PFSK-1 (cell line): ENCODE data around the gene AKAP13.

Source experiments
- FOXP2 ChIP-seq: optimal IDR thresholded peaks from 2 replicates; pipeline ENCODE3; 2011; ENCODE audit warnings: borderline replicate concordance, control low read depth, inconsistent platforms; ENCODE audit not compliant: insufficient read depth; ENCODE audit errors: extremely low read length, extremely low read depth
- POLR2AphosphoS5 ChIP-seq: IDR thresholded peaks from 2 replicates; pipeline ENCODE4 v1.6.1; 2012; ENCODE audit warnings: low read depth, mild to moderate bottlenecking, control low read depth, low read length, moderate library complexity
- REST ChIP-seq, 2 experiments: IDR thresholded peaks; 2 replicates each; pipeline versions ENCODE4 v1.6.1 to v1.8.0; 2011 to 2012; ENCODE audit warnings: low read depth in 2 of 2, low read length in 2 of 2, control low read depth in 1 of 2, inconsistent platforms in 1 of 2, mild to moderate bottlenecking in 1 of 2, moderate library complexity in 1 of 2; ENCODE audit not compliant: insufficient read depth in 1 of 2
- SIN3A ChIP-seq: IDR thresholded peaks from 2 replicates; pipeline ENCODE4 v1.6.1; 2012; ENCODE audit warnings: mild to moderate bottlenecking, low read length, moderate library complexity, borderline replicate concordance; ENCODE audit not compliant: insufficient read depth
- TAF1 ChIP-seq: IDR thresholded peaks from 2 replicates; pipeline ENCODE4 v1.6.1; 2012; ENCODE audit warnings: low read length, control low read depth, borderline replicate concordance; ENCODE audit not compliant: insufficient read depth

Gene AKAP13

DNA sequence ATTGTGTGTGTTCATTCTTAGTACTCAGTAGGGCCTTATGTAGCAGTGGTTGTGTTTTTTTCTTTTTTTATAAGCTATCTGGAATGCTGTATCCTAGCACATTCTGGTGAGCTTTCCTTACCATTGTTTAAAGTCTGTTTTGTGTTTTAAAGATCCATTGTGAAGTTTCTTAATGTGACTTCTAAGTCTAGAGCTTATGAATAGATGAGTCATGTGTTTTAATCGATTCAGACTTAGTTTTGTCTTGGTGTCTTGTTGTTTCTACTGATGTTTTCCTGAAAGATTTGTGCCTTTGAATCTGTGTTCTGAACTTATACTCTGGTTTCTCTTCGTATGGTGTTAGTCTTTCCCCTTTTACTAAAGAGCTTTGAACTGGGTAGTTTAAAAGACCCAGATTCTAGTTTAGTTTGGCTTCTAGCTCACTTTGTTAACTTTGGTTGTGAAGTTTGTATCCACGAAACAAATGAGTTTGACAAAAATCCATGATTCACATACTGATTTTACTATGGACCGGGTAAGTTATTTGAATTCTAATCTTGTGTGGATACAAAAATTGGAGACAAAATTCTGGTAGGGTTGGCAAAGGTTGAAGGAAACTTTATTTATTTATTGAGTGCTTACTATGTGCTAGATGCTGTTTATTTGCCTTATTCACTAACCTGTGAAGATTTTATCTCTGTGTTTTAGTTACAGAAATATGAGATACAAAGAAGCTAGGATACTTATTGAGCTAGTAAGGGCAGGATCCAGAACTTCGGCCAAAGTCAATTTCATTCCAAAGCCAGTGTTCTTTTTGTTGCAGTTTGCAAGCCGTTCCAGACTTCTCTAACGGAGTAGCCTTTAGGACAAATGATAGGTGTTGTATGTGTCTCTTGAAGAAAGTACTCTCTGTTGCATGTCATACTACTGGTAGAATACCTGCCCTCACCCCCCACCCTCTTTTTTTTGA is 24.8 kb downstream of the AKAP13 start:
- TF ChIP-seq SIN3A (no peak), TAF1 (no peak), REST (IDR thresholded peaks at IDR 0.05; ENCODE audit: insufficient read depth in 1 of 2, low read depth in 2 of 2, low read length in 2 of 2) (no peak), FOXP2 (no peak), POLR2AphosphoS5 (no peak)

DNA sequence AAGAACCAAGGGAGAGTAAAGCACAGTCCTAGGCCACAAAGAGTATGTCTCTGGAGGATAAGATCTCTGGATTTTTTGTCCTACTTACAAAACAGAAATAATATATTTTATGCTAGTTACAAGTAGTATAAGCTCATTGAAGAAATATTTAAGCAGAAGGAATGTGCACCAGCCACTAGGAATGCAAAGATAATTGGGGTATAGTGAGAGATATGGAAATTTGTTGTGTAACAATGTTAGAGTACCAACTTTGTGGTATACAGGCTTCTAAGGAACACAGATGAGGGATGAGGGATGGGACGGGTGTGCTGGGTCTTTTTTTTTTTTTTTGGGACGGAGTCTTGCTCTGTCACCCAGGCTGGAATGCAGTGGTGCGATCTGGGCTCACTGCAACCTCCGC is 26.5 kb downstream of the AKAP13 start:
- TF ChIP-seq FOXP2: no peak
- TF ChIP-seq TAF1: no peak
- no peak for TF ChIP-seq SIN3A
- TF ChIP-seq POLR2AphosphoS5: no peak
- TF ChIP-seq REST (IDR thresholded peaks at IDR 0.05; ENCODE audit: insufficient read depth in 1 of 2, low read depth in 2 of 2, low read length in 2 of 2): no peak

DNA sequence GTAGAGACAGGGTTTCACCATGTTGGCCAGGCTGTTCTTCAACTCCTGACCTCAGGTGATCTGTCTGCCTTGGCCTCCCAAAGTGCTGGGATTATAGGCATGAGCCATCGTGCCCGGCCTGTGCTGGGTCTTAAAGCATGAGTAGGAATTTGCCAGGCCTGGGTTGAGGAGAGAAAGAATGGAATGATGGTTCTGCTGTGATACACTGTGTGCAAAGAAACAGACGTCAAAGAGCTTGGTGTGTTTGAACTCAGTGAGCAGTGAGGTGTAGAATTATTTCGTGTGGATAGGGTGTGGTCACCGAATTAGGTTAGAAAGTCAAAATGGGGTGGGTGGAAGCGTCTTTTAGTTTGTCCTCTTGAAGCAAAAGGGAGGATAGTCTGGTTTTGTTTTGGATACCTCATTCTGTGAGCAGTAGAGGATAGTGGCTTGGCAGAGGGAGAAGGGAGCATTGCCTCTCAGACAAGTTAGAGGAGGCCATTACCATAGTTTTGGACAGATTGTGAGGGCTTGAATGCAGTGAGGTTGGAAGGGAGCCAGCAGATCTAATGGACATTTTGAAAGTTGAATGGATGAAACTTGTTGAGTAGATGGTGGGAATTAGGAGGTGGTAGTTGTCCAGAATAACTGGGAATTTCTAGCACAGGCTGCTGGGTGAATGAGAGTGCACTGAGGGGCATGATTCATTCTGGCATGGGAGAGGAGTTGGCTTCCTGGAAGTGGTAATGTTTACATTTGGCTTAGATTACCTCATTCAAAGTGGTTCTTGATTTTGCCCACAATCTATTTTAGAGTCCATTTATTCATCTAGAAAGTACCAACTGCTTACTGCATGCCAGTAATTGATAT is 27.2 kb downstream of the AKAP13 start:
- no peak for TF ChIP-seq POLR2AphosphoS5

DNA sequence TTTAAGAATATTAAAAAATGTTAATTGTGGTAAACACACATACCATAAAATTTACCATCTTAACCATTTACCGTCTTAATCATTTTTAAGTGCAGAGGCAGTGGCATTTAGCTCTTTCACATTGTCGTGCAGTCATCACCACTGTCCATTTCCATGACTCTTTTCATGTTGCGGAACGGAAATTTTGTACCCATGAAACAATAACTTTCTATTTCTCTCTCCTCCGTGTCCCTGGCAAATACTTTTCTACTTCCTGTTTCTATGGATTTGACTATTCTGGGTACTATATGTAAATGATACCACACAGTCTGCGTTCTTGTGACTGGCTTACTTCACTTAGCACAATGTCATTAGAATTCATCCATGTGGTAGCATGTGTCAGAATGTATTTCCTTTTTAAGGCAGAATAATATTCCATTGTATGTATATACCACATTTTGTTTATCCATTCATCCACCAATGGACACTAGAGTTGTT is 27.9 kb downstream of the AKAP13 start:
- TF ChIP-seq SIN3A: no peak
- TF ChIP-seq TAF1: no peak
- TF ChIP-seq FOXP2: no peak
- no peak for TF ChIP-seq POLR2AphosphoS5
- no peak for TF ChIP-seq REST (IDR thresholded peaks at IDR 0.05; ENCODE audit: insufficient read depth in 1 of 2, low read depth in 2 of 2, low read length in 2 of 2)

DNA sequence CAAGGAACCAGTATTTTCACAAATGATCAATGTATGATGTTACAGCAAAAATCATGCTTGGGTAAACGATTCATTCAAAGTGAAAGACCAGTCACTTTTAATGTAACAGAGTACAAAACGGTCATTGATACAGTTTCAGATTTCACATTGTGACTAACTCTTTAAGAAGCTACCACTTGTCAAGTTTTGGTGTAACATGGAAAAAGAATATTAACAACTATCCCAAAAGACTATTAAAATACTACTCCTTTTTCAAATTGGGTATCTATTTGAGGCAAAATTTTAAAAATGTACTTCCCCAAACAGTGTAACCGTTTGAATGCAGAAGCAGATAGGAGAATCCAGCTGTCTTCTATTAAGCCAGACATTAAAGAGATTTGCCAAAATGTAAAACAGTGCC is 31.7 kb downstream of the AKAP13 start:
- TF ChIP-seq POLR2AphosphoS5 (no peak), TAF1 (no peak), FOXP2 (no peak), REST (IDR thresholded peaks at IDR 0.05; ENCODE audit: insufficient read depth in 1 of 2, low read depth in 2 of 2, low read length in 2 of 2) (no peak), SIN3A (no peak)
